ENCODE results near the gene A2ML1. TPM values are rescaled to one million over a fixed set of nuclear protein-coding genes. Genes with fewer than 3 reads are reported as not detected.

Gene A2ML1
- total and polyA plus RNA-seq, 9 donors: 0.07 to 0.80 (median 0.23) TPM; not detected in 1

DNA sequence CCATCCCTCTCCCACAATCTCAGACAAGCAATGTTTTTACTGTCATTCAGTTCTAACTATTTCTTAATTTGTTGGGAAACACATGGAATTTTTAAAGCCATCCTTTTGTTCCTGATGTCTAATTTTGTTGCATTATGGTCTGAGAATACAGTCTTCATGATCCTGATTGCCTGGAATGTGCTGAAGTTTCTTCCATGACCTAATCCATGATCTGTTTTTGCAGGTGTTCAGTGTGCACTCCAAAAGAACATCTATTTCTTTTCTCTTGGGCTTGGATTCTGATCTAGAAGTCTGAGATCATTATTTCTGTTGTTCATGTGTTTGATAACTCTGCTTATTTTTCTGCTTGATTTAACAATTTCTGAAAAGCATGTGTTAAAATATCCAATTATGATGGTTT lies 48.6 kb downstream of the A2ML1 start:
- Histone ChIP-seq H3K27me3 (no peaks in the 10 kb centered on the region), H3K4me3 (no peak overlapping the region), H3K36me3 (no peaks in the 10 kb centered on the region), H3K4me1 (ENCODE audit: insufficient read depth) (no peaks in the 10 kb centered on the region), H3K27ac (no peak overlapping the region), H3K9me3 (no peaks in the 10 kb centered on the region)
- TF ChIP-seq, protein P1, sequence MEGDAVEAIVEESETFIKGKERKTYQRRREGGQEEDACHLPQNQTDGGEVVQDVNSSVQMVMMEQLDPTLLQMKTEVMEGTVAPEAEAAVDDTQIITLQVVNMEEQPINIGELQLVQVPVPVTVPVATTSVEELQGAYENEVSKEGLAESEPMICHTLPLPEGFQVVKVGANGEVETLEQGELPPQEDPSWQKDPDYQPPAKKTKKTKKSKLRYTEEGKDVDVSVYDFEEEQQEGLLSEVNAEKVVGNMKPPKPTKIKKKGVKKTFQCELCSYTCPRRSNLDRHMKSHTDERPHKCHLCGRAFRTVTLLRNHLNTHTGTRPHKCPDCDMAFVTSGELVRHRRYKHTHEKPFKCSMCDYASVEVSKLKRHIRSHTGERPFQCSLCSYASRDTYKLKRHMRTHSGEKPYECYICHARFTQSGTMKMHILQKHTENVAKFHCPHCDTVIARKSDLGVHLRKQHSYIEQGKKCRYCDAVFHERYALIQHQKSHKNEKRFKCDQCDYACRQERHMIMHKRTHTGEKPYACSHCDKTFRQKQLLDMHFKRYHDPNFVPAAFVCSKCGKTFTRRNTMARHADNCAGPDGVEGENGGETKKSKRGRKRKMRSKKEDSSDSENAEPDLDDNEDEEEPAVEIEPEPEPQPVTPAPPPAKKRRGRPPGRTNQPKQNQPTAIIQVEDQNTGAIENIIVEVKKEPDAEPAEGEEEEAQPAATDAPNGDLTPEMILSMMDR (IDR thresholded peaks at IDR 0.05): no peak
- no peak for TF ChIP-seq EP300 (IDR thresholded peaks at IDR 0.05)
- no peak for TF ChIP-seq POLR2A (IDR thresholded peaks at IDR 0.05)
- no peak for DNase-seq
- intact Hi-C loops (cut with DNase I): no loop called here

DNA sequence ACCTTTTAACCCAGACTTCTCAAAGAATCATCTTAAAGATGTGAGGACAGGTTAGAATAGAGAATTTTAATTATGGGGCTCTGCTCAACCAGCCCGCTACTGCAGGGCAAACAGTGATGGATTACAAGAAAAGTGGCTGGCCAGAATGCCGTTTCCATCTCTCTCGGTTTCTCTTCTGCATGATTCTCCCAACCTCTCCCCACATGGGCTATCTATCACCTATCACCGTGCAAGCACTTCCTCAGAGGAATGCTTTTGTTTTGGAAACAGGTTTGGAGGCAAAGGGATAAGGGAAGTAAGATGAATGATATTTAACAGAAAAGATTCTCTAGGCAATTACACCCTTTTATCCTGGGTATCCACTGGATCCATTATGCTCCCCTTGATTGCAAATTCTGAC lies 54.5 kb downstream of the A2ML1 start:
- intact Hi-C loops (cut with DNase I): no loop called here
- 36 to 41% (median 41%) methylated on average over 4 of the region's 4 CpGs for WGBS, 3 donors
- Histone ChIP-seq H3K27ac (no peak overlapping the region), H3K4me3 (no peak overlapping the region), H3K4me1 (ENCODE audit: insufficient read depth) (no peaks in the 10 kb centered on the region), H3K36me3 (no peaks in the 10 kb centered on the region), H3K9me3 (no peaks in the 10 kb centered on the region), H3K27me3 (no peaks in the 10 kb centered on the region)
- DNase-seq: no peak
- TF ChIP-seq POLR2A (IDR thresholded peaks at IDR 0.05) (no peak), EP300 (IDR thresholded peaks at IDR 0.05) (no peak)
- TF ChIP-seq, protein P1 (IDR thresholded peaks at IDR 0.05): no peak

DNA sequence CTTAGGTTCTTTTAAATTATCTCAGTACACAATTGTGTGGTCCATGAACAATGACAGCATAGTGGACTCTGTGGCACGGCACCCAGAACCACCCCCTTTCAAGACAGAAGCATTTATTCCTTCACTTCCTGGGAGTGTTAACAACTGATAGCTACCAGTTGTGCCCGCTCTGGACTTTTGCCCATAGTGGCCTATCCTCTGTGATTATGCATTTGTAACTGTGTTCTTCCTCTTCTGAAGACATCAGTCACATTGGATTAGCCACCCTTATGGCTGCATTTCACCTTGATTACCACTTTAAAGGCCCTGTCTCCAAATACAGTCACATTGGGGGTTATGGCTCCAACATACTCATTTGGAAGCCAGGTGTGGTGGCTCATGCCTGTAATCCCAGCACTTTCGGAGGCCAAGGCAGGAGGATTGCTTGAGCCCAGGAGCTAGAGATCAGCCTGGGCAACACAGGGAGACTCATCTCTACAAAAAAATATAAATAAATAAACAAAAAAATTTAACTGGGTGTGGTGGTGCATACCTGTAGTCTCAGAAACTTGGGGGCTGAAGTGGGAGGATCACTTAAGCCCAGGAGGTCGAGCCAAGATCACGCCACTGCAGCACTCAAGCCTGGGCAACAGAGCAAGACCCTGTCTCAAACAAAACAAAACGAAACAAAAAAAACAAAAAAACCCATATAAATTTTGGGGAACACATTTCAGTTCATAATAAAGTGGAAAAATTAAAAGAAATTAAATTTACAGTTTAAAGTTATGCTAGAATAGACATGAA lies 64.3 kb downstream of the A2ML1 start:
- intact Hi-C loops (cut with DNase I): loop anchor here in 2 of 4 donors (5.0 kb wide), 2 partner anchors 204 to 1971 kb away; no protein-coding TSS in a partner anchor
- Histone ChIP-seq H3K36me3 (no peaks in the 10 kb centered on the region), H3K4me1 (ENCODE audit: insufficient read depth) (no peaks in the 10 kb centered on the region), H3K4me3 (no peak overlapping the region), H3K9me3 (no peaks in the 10 kb centered on the region), H3K27ac (no peak overlapping the region), H3K27me3 (no peaks in the 10 kb centered on the region)
- TF ChIP-seq POLR2A (IDR thresholded peaks at IDR 0.05) (no peak), EP300 (IDR thresholded peaks at IDR 0.05) (no peak)
- TF ChIP-seq, protein P1 (IDR thresholded peaks at IDR 0.05): no peak
- no peak for DNase-seq
- WGBS, 3 donors: 91% methylated on average over 6 of the region's 6 CpGs

DNA sequence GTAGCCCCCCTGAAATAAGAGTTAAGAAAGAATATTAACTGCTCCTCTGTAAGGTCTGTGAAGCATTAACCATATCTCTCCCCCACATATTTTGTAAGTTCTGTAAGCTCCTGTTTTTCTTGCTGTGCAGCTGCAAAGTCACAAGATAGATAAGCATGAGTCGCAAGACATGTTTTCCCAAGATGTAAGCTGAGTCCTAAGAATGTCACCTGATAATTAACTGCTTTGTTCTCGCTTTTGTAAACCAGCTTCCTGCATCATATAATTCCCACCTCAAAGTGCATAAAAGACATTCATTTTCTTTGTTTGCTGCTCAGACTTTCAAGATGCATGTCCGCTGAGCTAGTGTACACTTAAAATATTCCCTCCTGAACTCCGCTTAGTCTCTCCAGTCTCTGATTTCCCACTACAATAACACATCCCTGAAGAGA lies 64.9 kb downstream of the A2ML1 start:
- intact Hi-C loops (cut with DNase I): loop anchor here in 2 of 4 donors (5.0 kb wide), 2 partner anchors 205 to 1970 kb away; no protein-coding TSS in a partner anchor
- no peak for DNase-seq
- no peaks in the 10 kb centered on the region for H3K27me3 ChIP-seq
- no peaks in the 10 kb centered on the region for H3K36me3 ChIP-seq
- no peaks in the 10 kb centered on the region for H3K9me3 ChIP-seq
- H3K27ac ChIP-seq: no peak overlapping the region
- H3K4me3 ChIP-seq: no peak overlapping the region
- 60 to 69% (median 64%) methylated on average over 4 of the region's 4 CpGs for WGBS, 3 donors
- no peaks in the 10 kb centered on the region for H3K4me1 ChIP-seq (ENCODE audit: insufficient read depth)
- TF ChIP-seq, protein P1 (IDR thresholded peaks at IDR 0.05): no peak
- TF ChIP-seq EP300 (IDR thresholded peaks at IDR 0.05) (no peak), POLR2A (IDR thresholded peaks at IDR 0.05) (no peak)
